HEK293 (cell line): ENCODE data around the gene XDH.

Experiments
- CTCF ChIA-PET: fragments of 350-600 bp; formaldehyde crosslinking; extraction: SDS; loops from one replicate; lab custom pipeline; 2021; ENCODE audit warnings: antibody characterized with exemption; lab: Yijun Ruan, JAX
- POLR2A ChIA-PET: fragments of 300-600 bp; formaldehyde crosslinking; extraction: SDS; loops from one replicate; lab custom pipeline; 2020; ENCODE audit warnings: antibody characterized with exemption, inconsistent platforms; lab: Yijun Ruan, JAX
- H3K27ac ChIP-seq: fragments of 200-500 bp; sonication (Bioruptor generic); 2 replicates; pipeline ENCODE4 v1.5.1; 2014; ENCODE audit warnings: low read depth, low read length, control low read depth, inconsistent platforms; ENCODE audit errors: extremely low read depth
- H3K36me3 ChIP-seq, 2 experiments: fragments of 200-500 bp in 1 of 2; sonication (Bioruptor generic) in 1 of 2; 1 replicate in 1 of 2; 2 replicates in 1 of 2; pipeline ENCODE4 v1.5.1; 2014 to 2017; ENCODE audit warnings: inconsistent platforms in 2 of 2, low read length in 2 of 2; ENCODE audit not compliant: control insufficient read depth in 2 of 2, insufficient read depth in 1 of 2
- H3K4me1 ChIP-seq: fragments of 200-500 bp; sonication (Bioruptor generic); 2 replicates; pipeline ENCODE4 v1.5.1; 2014; ENCODE audit warnings: mild to moderate bottlenecking, low read length, inconsistent platforms; ENCODE audit not compliant: control insufficient read depth, insufficient read depth
- H3K4me3 ChIP-seq: 2 replicates; pipeline ENCODE4 v1.5.1; 2011; ENCODE audit warnings: low read depth, mild to moderate bottlenecking, control low read depth, low read length, moderate library complexity
- H3K9me3 ChIP-seq: fragments of 200-500 bp; sonication (Bioruptor generic); 2 replicates; pipeline ENCODE4 v1.5.1; 2014; ENCODE audit warnings: low read depth, low read length, inconsistent platforms; ENCODE audit not compliant: control insufficient read depth, insufficient read depth
- HOXC10 ChIP-seq: sonication (generic); formaldehyde crosslinking; IDR thresholded peaks from 2 replicates; pipeline ENCODE4 v1.8.1; 2023; ENCODE audit warnings: mild to moderate bottlenecking, missing genetic modification reagents
- HOXD13 ChIP-seq: sonication (generic); formaldehyde crosslinking; IDR thresholded peaks from 2 replicates; pipeline ENCODE4 v1.8.0; 2022; ENCODE audit warnings: missing genetic modification reagents, borderline replicate concordance
- SP2 ChIP-seq: fragments of 450-650 bp; formaldehyde crosslinking; IDR thresholded peaks from 2 replicates; pipeline ENCODE4 v1.5.1; 2016; ENCODE audit warnings: missing biosample characterization, missing genetic modification characterization
- YY1 ChIP-seq: fragments of 450-650 bp; formaldehyde crosslinking; IDR thresholded peaks from 2 replicates; pipeline ENCODE4 v1.5.1; 2018; ENCODE audit warnings: missing biosample characterization, missing genetic modification characterization
- ZBTB1 ChIP-seq: fragments of 450-650 bp; formaldehyde crosslinking; IDR thresholded peaks from 2 replicates; pipeline ENCODE4 v1.5.1; 2016; ENCODE audit warnings: missing biosample characterization, missing genetic modification characterization
- ZBTB44 ChIP-seq: fragments of 450-650 bp; IDR thresholded peaks from 2 replicates; pipeline ENCODE4 v1.5.1; 2018; ENCODE audit warnings: missing biosample characterization, mild to moderate bottlenecking, missing genetic modification characterization
- ZBTB49 ChIP-seq: fragments of 450-650 bp; formaldehyde crosslinking; IDR thresholded peaks from 2 replicates; pipeline ENCODE4 v1.5.1; 2016; ENCODE audit warnings: missing biosample characterization, missing genetic modification characterization, low read depth
- ZBTB6 ChIP-seq: fragments of 450-650 bp; formaldehyde crosslinking; IDR thresholded peaks from 2 replicates; pipeline ENCODE4 v1.5.1; 2017; ENCODE audit warnings: missing biosample characterization, missing genetic modification characterization
- ZNF18 ChIP-seq: fragments of 450-650 bp; formaldehyde crosslinking; IDR thresholded peaks from 2 replicates; pipeline ENCODE4 v1.5.1; 2016; ENCODE audit warnings: missing biosample characterization, missing genetic modification characterization
- ZNF239 ChIP-seq: fragments of 450-650 bp; formaldehyde crosslinking; IDR thresholded peaks from 2 replicates; pipeline ENCODE4 v1.5.1; 2016; ENCODE audit warnings: missing biosample characterization, missing genetic modification characterization
- ZNF362 ChIP-seq: fragments of 450-650 bp; formaldehyde crosslinking; IDR thresholded peaks from 2 replicates; pipeline ENCODE4 v1.5.1; 2016; ENCODE audit warnings: missing biosample characterization, missing genetic modification characterization
- ZNF473 ChIP-seq: fragments of 450-650 bp; formaldehyde crosslinking; IDR thresholded peaks from 2 replicates; pipeline ENCODE4 v1.5.1; 2017; ENCODE audit warnings: missing biosample characterization, missing genetic modification characterization
- ZNF518A ChIP-seq: fragments of 450-650 bp; formaldehyde crosslinking; conservative IDR thresholded peaks from 2 replicates; pipeline ENCODE4 v1.5.1; 2016; ENCODE audit warnings: low read depth, missing biosample characterization, missing genetic modification characterization
- ZNF645 ChIP-seq: fragments of 450-650 bp; formaldehyde crosslinking; IDR thresholded peaks from 2 replicates; pipeline ENCODE4; 2016; ENCODE audit warnings: missing biosample characterization, missing genetic modification characterization
- ZNF670 ChIP-seq: fragments of 450-650 bp; formaldehyde crosslinking; IDR thresholded peaks from 2 replicates; pipeline ENCODE4 v1.5.1; 2016; ENCODE audit warnings: missing biosample characterization, missing genetic modification characterization, low read depth
- ZNF677 ChIP-seq: fragments of 450-650 bp; IDR thresholded peaks from 2 replicates; pipeline ENCODE4 v1.5.0; 2018; ENCODE audit warnings: missing biosample characterization, mild to moderate bottlenecking, missing genetic modification characterization, moderate library complexity
- ZNF704 ChIP-seq: fragments of 450-650 bp; formaldehyde crosslinking; IDR thresholded peaks from 2 replicates; pipeline ENCODE4 v1.5.1; 2016; ENCODE audit warnings: missing biosample characterization, missing genetic modification characterization
- ZSCAN16 ChIP-seq: fragments of 450-650 bp; formaldehyde crosslinking; IDR thresholded peaks from 2 replicates; pipeline ENCODE4 v1.5.1; 2016; ENCODE audit warnings: missing biosample characterization, missing genetic modification characterization
- ZSCAN23 ChIP-seq: fragments of 450-650 bp; formaldehyde crosslinking; IDR thresholded peaks from 2 replicates; pipeline ENCODE4 v1.5.1; 2016; ENCODE audit warnings: missing biosample characterization, missing genetic modification characterization

XDH gene

GRCh38 chr2:31373127-31373526, 41.4 kb downstream of the XDH start (continued):
- no peak for TF ChIP-seq ZNF518A (tag by site-specific recombination)

- H3K4me3 ChIP-seq = no peak overlapping the region
- POLR2A ChIA-PET = no interaction called here
- CTCF ChIA-PET = interaction anchor here (0.5 kb wide), 1 partner anchor 11 kb away, joined by 3 read pairs; no protein-coding TSS in a partner anchor
- H3K27ac ChIP-seq = no peak overlapping the region
- H3K4me1 ChIP-seq = no peaks in the 10 kb centered on the region
- H3K9me3 ChIP-seq = no peaks in the 10 kb centered on the region
- H3K36me3 ChIP-seq = no peaks in the 10 kb centered on the region
- no peak for TF ChIP-seq ZNF677
- no peak for TF ChIP-seq ZBTB49 (tag by site-specific recombination)
- no peak for TF ChIP-seq YY1 (tag by site-specific recombination)
- no peak for TF ChIP-seq ZBTB1 (tag by site-specific recombination)
- no peak for TF ChIP-seq ZBTB44 (tag by site-specific recombination)
- TF ChIP-seq ZNF473 (tag by site-specific recombination) = no peak
- no peak for TF ChIP-seq SP2 (tag by site-specific recombination)
- no peak for TF ChIP-seq ZNF239 (tag by site-specific recombination)
- no peak for TF ChIP-seq ZSCAN16
- no peak for TF ChIP-seq ZNF18
- no peak for TF ChIP-seq ZSCAN23
- no peak for TF ChIP-seq ZBTB6 (tag by site-specific recombination)
- no peak for TF ChIP-seq HOXC10 (CRISPR knock-in tag)
- no peak for TF ChIP-seq ZNF362 (tag by site-specific recombination)
- TF ChIP-seq ZNF670 = no peak
- no peak for TF ChIP-seq ZNF645 (tag by site-specific recombination)
- no peak for TF ChIP-seq HOXD13 (CRISPR knock-in tag)
- TF ChIP-seq ZNF704 (tag by site-specific recombination) = no peak
These were observed 42.4 kb downstream of the XDH start for GRCh38 chr2:31372097-31372496.
